Measurements from ENCODE around the gene FGF3. TPM values are rescaled to one million over a fixed set of nuclear protein-coding genes. Genes with fewer than 3 reads are reported as not detected.

FGF3 gene
- total and polyA plus RNA-seq, 10 of the 15 experiments (the other 5 are each of a cell fraction or from before 2014, with no cell fraction given), result not detected

DNA sequence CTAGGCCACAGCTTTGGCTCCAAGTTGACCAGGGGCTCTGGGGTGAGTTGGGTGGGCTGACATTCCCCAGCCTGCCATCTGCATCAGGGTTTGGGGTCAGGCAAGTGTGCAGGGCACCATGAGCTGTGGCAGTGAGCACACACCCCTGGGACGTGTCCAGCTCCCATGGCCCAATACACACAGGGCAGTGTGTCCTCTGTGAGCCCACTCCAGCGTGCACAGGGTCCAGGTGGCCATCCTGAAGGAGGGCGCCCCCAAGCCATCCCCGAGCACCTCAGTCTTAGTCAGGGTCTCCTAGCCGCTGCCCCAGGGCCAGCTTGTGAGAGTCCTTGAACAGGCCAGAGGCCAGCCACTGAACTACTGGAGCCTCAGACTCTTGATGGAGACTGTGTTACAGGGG, 1.2 kb upstream of the FGF3 start:
- no peak overlapping the region for H2AFZ ChIP-seq (ENCODE audit: control insufficient read depth, low read depth, low read length)
- no peak for ATAC-seq
- ChIA-PET CTCF (no interaction called here), SMC1A (ENCODE audit: uncharacterized antibody, unreplicated experiment) (no interaction called here), RAD21 (ENCODE audit: unreplicated experiment) (no interaction called here), POLR2A (no interaction called here)
- H3K4me3 ChIP-seq, result no peak overlapping the region
- H3K9ac ChIP-seq (ENCODE audit: control insufficient read depth, insufficient read depth, low read length), result no peak overlapping the region
- H3K4me1 ChIP-seq (ENCODE audit: control insufficient read depth, insufficient read depth, low read length), result no peaks in the 10 kb centered on the region
- peaks cover 6 to 8% of the 10 kb centered on the region in 2 experiments; a peak in 3 of 4 replicates for H3K27me3 ChIP-seq (replicated peaks in 1 of 2; ENCODE audit: control insufficient read depth in 2 of 2, insufficient read depth in 2 of 2, low read length in 1 of 2)
- no TSS peak for BruUV-seq (replicated peaks)
- WGBS (ENCODE audit: insufficient coverage, insufficient replicate concordance, low lambda C conversion rate, missing lambda C conversion rate), result 10% methylated on average over 5 of the region's 5 CpGs
- no peaks in the 10 kb centered on the region for H3K79me2 ChIP-seq (ENCODE audit: control insufficient read depth, insufficient read depth, low read length)
- no peaks in the 10 kb centered on the region for H3K9me3 ChIP-seq (replicated peaks; ENCODE audit: control insufficient read depth, insufficient read depth, low read length)
- FAIRE-seq, result no peak
- intact Hi-C loops (cut with micrococcal nuclease; ENCODE audit: unreplicated experiment) (no loop called here), in situ Hi-C loops (cut with MboI) (no loop called here)
- H4K20me1 ChIP-seq (ENCODE audit: control insufficient read depth, insufficient read depth), result no peaks in the 10 kb centered on the region
- TF ChIP-seq SPI1 (IDR thresholded peaks at IDR 0.05; ENCODE audit: borderline replicate concordance, insufficient read depth, low read depth, low read length) (no peak), YBX1 (IDR thresholded peaks at IDR 0.05) (no peak), TCF7 (IDR thresholded peaks at IDR 0.05; ENCODE audit: borderline replicate concordance) (no peak), POU2F2 (IDR thresholded peaks at IDR 0.05; ENCODE audit: borderline replicate concordance, low read depth, low read length) (no peak), CBX5 (IDR thresholded peaks at IDR 0.05; ENCODE audit: low read depth) (no peak), RFX5 (IDR thresholded peaks at IDR 0.05; ENCODE audit: low read depth, low read length) (no peak), LARP7 (IDR thresholded peaks at IDR 0.05) (no peak), SIN3A (IDR thresholded peaks at IDR 0.05; ENCODE audit: low read depth, low read length) (no peak), POLR2AphosphoS5 (IDR thresholded peaks at IDR 0.05; ENCODE audit: low read length) (no peak), SMC3 (IDR thresholded peaks at IDR 0.05; ENCODE audit: borderline replicate concordance, low read length) (no peak), CREB1 (IDR thresholded peaks at IDR 0.05; ENCODE audit: low read depth) (no peak), HSF1 (IDR thresholded peaks at IDR 0.05; ENCODE audit: low read depth, low read length) (no peak), CHD2 (IDR thresholded peaks at IDR 0.05; ENCODE audit: borderline replicate concordance, low read depth, low read length) (no peak), USF1 (IDR thresholded peaks at IDR 0.05; ENCODE audit: borderline replicate concordance, extremely low read length, insufficient read depth, low read depth, low read length) (no peak), ZNF24 (IDR thresholded peaks at IDR 0.05) (no peak), BCL3 (IDR thresholded peaks at IDR 0.05; ENCODE audit: borderline replicate concordance, insufficient read depth, low read depth, low read length, poor library complexity, severe bottlenecking) (no peak)
- TF ChIP-seq, protein P1, sequence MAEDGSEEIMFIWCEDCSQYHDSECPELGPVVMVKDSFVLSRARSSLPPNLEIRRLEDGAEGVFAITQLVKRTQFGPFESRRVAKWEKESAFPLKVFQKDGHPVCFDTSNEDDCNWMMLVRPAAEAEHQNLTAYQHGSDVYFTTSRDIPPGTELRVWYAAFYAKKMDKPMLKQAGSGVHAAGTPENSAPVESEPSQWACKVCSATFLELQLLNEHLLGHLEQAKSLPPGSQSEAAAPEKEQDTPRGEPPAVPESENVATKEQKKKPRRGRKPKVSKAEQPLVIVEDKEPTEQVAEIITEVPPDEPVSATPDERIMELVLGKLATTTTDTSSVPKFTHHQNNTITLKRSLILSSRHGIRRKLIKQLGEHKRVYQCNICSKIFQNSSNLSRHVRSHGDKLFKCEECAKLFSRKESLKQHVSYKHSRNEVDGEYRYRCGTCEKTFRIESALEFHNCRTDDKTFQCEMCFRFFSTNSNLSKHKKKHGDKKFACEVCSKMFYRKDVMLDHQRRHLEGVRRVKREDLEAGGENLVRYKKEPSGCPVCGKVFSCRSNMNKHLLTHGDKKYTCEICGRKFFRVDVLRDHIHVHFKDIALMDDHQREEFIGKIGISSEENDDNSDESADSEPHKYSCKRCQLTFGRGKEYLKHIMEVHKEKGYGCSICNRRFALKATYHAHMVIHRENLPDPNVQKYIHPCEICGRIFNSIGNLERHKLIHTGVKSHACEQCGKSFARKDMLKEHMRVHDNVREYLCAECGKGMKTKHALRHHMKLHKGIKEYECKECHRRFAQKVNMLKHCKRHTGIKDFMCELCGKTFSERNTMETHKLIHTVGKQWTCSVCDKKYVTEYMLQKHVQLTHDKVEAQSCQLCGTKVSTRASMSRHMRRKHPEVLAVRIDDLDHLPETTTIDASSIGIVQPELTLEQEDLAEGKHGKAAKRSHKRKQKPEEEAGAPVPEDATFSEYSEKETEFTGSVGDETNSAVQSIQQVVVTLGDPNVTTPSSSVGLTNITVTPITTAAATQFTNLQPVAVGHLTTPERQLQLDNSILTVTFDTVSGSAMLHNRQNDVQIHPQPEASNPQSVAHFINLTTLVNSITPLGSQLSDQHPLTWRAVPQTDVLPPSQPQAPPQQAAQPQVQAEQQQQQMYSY (CRISPR knock-in tag; IDR thresholded peaks at IDR 0.05), result no peak
- no peaks in the 10 kb centered on the region for H3K36me3 ChIP-seq (ENCODE audit: control insufficient read depth in 2 of 2, insufficient read depth in 2 of 2, low read length in 1 of 2)
- no peak overlapping the region for H3K4me2 ChIP-seq (ENCODE audit: control insufficient read depth, insufficient read depth)
- DNase-seq (ENCODE audit: low read depth, low spot score), result no peak
- H3K27ac ChIP-seq (ENCODE audit: control insufficient read depth, insufficient read depth), result no peak overlapping the region
